Loucy (cell line): ENCODE data around the gene FLVCR1.

ENCODE experiments used
- H2AFZ ChIP-seq: fragments of 200-600 bp; sonication (generic); 2 replicates; pipeline ENCODE4 v1.6.0; 2016; ENCODE audit warnings: antibody characterized with exemption, mild to moderate bottlenecking, low read length, moderate library complexity
- H3F3A ChIP-seq: fragments of 200-600 bp; 2 replicates; pipeline ENCODE4 v1.6.0; 2016; ENCODE audit warnings: antibody characterized with exemption, low read depth, mild to moderate bottlenecking
- H3K27me3 ChIP-seq: fragments of 200-600 bp; sonication (generic); 2 replicates; pipeline ENCODE4 v1.6.1; 2014; ENCODE audit warnings: low read length, mild to moderate bottlenecking; ENCODE audit not compliant: insufficient read depth, poor library complexity, severe bottlenecking
- H3K36me3 ChIP-seq: fragments of 200-600 bp; sonication (generic); 2 replicates; pipeline ENCODE4 v1.6.1; 2016; ENCODE audit warnings: low read length; ENCODE audit not compliant: insufficient read depth
- H3K4me1 ChIP-seq: fragments of 200-600 bp; sonication (generic); 2 replicates; pipeline ENCODE4 v1.5.1; 2014; ENCODE audit warnings: low read length, mild to moderate bottlenecking; ENCODE audit not compliant: insufficient read depth, poor library complexity, severe bottlenecking
- H3K4me2 ChIP-seq: fragments of 200-600 bp; sonication (generic); 2 replicates; pipeline ENCODE4 v1.6.0; 2014; ENCODE audit warnings: antibody characterized with exemption, low read length, low read depth, mild to moderate bottlenecking; ENCODE audit not compliant: poor library complexity, severe bottlenecking
- H3K4me3 ChIP-seq: fragments of 200-600 bp; sonication (generic); 2 replicates; pipeline ENCODE4 v1.5.1; 2014; ENCODE audit warnings: low read length, mild to moderate bottlenecking, mixed read lengths; ENCODE audit not compliant: poor library complexity, severe bottlenecking
- H3K79me2 ChIP-seq: fragments of 200-600 bp; sonication (generic); 2 replicates; pipeline ENCODE4 v1.6.1; 2014; ENCODE audit warnings: low read length; ENCODE audit not compliant: insufficient read depth
- H3K9ac ChIP-seq: fragments of 200-600 bp; sonication (generic); 2 replicates; pipeline ENCODE4 v1.6.0; 2014; ENCODE audit warnings: mild to moderate bottlenecking, low read depth, low read length, moderate library complexity; ENCODE audit not compliant: poor library complexity, severe bottlenecking
- H3K9me2 ChIP-seq: fragments of 200-600 bp; sonication (generic); replicated peaks from 2 replicates; pipeline ENCODE4 v1.6.1; 2016; ENCODE audit warnings: low read depth, low read length, mixed read lengths
- H3K9me3 ChIP-seq: fragments of 200-600 bp; sonication (generic); 2 replicates; pipeline ENCODE4 v1.6.1; 2014; ENCODE audit warnings: mild to moderate bottlenecking, antibody characterized with exemption, low read length, low read depth; ENCODE audit not compliant: insufficient read depth
- H4K20me1 ChIP-seq: fragments of 200-600 bp; sonication (generic); 2 replicates; pipeline ENCODE4 v1.6.0; 2014; ENCODE audit warnings: antibody characterized with exemption, low read length, mild to moderate bottlenecking; ENCODE audit not compliant: insufficient read depth, poor library complexity, severe bottlenecking
- CTCF ChIP-seq: fragments of 200-600 bp; sonication (generic); conservative IDR thresholded peaks from 2 replicates; pipeline ENCODE4 v1.5.1; 2014; ENCODE audit warnings: mild to moderate bottlenecking, antibody characterized with exemption, low read length
- EZH2phosphoT487 ChIP-seq: fragments of 200-600 bp; IDR thresholded peaks from 2 replicates; pipeline ENCODE4 v1.6.1; 2018; ENCODE audit warnings: antibody characterized with exemption, mild to moderate bottlenecking, moderate library complexity, borderline replicate concordance

Gene FLVCR1

GRCh38 chr1:212915245-212916091, 57.4 kb downstream of the FLVCR1 start:
- H3K9me2 ChIP-seq: no peaks in the 10 kb centered on the region

GRCh38 chr1:212916481-212917133, 58.5 kb downstream of the FLVCR1 start:
- no peaks in the 10 kb centered on the region for H3F3A ChIP-seq
- no peaks in the 10 kb centered on the region for H3K79me2 ChIP-seq
- H3K9me2 ChIP-seq: no peaks in the 10 kb centered on the region
- no peak overlapping the region for H3K4me3 ChIP-seq
- H2AFZ ChIP-seq: no peak overlapping the region
- H3K9me3 ChIP-seq: no peaks in the 10 kb centered on the region
- H4K20me1 ChIP-seq: no peaks in the 10 kb centered on the region
- no peak overlapping the region for H3K4me2 ChIP-seq
- H3K36me3 ChIP-seq: no peaks in the 10 kb centered on the region
- TF ChIP-seq EZH2phosphoT487 (no peak), CTCF (no peak)
- peaks cover 17% of the 10 kb centered on the region for H3K4me1 ChIP-seq
- no peak overlapping the region for H3K9ac ChIP-seq
- H3K27me3 ChIP-seq: no peaks in the 10 kb centered on the region

More at GRCh38 chr1:212915245-212916091, 57.4 kb downstream of the FLVCR1 start:
- Histone ChIP-seq H3K79me2 (no peaks in the 10 kb centered on the region), H3K4me1 (peaks cover 7% of the 10 kb centered on the region), H3F3A (no peaks in the 10 kb centered on the region), H3K4me3 (no peak overlapping the region), H4K20me1 (no peaks in the 10 kb centered on the region), H3K9me3 (no peaks in the 10 kb centered on the region), H3K9ac (no peak overlapping the region), H3K36me3 (no peaks in the 10 kb centered on the region), H3K4me2 (no peak overlapping the region), H2AFZ (no peak overlapping the region), H3K27me3 (no peaks in the 10 kb centered on the region)
- peak; percentile 64 for TF ChIP-seq CTCF
- no peak for TF ChIP-seq EZH2phosphoT487

- H3K36me3 ChIP-seq: no peaks in the 10 kb centered on the region
- H4K20me1 ChIP-seq: no peaks in the 10 kb centered on the region
- H3K9me3 ChIP-seq: no peaks in the 10 kb centered on the region
- no peak overlapping the region for H3K9ac ChIP-seq
- H3K4me1 ChIP-seq: peaks cover 17% of the 10 kb centered on the region
- no peak overlapping the region for H3K4me3 ChIP-seq
- no peaks in the 10 kb centered on the region for H3K9me2 ChIP-seq
- no peaks in the 10 kb centered on the region for H3K79me2 ChIP-seq
- no peak overlapping the region for H3K4me2 ChIP-seq
- H3F3A ChIP-seq: no peaks in the 10 kb centered on the region
- TF ChIP-seq EZH2phosphoT487 (no peak), CTCF (no peak)
- no peaks in the 10 kb centered on the region for H3K27me3 ChIP-seq
- H2AFZ ChIP-seq: no peak overlapping the region
Measured at GRCh38 chr1:212917134-212917485, 59.0 kb downstream of the FLVCR1 start.
